ENCODE results near the gene KRT73.

DNA sequence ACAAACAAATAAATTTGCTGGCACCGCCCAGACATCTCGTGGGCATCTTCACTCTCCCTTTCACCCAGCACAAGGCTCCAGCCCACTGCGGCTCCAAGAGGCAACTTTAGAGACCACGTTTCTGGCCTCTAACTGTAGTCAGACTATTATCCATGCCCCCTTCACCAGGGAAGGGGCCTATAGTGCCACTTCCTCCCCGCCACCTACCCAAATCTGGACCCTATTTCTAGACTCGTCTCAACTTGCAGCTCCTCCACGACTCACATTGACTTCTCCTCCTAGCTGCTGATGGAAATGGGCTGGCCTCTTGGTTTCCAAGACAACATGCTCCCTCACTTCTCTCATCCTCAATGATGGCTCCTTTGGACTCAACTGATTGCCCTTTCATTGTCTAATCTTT is 49.6 kb upstream of the KRT73 start:
- TF ChIP-seq POLR2AphosphoS5 (IDR thresholded peaks at IDR 0.05; ENCODE audit: low read depth) (no peak), JUNB (IDR thresholded peaks at IDR 0.05; ENCODE audit: unreplicated experiment) (no peak)
- TF ChIP-seq, protein P1, sequence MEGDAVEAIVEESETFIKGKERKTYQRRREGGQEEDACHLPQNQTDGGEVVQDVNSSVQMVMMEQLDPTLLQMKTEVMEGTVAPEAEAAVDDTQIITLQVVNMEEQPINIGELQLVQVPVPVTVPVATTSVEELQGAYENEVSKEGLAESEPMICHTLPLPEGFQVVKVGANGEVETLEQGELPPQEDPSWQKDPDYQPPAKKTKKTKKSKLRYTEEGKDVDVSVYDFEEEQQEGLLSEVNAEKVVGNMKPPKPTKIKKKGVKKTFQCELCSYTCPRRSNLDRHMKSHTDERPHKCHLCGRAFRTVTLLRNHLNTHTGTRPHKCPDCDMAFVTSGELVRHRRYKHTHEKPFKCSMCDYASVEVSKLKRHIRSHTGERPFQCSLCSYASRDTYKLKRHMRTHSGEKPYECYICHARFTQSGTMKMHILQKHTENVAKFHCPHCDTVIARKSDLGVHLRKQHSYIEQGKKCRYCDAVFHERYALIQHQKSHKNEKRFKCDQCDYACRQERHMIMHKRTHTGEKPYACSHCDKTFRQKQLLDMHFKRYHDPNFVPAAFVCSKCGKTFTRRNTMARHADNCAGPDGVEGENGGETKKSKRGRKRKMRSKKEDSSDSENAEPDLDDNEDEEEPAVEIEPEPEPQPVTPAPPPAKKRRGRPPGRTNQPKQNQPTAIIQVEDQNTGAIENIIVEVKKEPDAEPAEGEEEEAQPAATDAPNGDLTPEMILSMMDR (conservative IDR thresholded peaks at IDR 0.05; ENCODE audit: low read depth in 2 of 2) = no peak
- TF ChIP-seq, protein P2, sequence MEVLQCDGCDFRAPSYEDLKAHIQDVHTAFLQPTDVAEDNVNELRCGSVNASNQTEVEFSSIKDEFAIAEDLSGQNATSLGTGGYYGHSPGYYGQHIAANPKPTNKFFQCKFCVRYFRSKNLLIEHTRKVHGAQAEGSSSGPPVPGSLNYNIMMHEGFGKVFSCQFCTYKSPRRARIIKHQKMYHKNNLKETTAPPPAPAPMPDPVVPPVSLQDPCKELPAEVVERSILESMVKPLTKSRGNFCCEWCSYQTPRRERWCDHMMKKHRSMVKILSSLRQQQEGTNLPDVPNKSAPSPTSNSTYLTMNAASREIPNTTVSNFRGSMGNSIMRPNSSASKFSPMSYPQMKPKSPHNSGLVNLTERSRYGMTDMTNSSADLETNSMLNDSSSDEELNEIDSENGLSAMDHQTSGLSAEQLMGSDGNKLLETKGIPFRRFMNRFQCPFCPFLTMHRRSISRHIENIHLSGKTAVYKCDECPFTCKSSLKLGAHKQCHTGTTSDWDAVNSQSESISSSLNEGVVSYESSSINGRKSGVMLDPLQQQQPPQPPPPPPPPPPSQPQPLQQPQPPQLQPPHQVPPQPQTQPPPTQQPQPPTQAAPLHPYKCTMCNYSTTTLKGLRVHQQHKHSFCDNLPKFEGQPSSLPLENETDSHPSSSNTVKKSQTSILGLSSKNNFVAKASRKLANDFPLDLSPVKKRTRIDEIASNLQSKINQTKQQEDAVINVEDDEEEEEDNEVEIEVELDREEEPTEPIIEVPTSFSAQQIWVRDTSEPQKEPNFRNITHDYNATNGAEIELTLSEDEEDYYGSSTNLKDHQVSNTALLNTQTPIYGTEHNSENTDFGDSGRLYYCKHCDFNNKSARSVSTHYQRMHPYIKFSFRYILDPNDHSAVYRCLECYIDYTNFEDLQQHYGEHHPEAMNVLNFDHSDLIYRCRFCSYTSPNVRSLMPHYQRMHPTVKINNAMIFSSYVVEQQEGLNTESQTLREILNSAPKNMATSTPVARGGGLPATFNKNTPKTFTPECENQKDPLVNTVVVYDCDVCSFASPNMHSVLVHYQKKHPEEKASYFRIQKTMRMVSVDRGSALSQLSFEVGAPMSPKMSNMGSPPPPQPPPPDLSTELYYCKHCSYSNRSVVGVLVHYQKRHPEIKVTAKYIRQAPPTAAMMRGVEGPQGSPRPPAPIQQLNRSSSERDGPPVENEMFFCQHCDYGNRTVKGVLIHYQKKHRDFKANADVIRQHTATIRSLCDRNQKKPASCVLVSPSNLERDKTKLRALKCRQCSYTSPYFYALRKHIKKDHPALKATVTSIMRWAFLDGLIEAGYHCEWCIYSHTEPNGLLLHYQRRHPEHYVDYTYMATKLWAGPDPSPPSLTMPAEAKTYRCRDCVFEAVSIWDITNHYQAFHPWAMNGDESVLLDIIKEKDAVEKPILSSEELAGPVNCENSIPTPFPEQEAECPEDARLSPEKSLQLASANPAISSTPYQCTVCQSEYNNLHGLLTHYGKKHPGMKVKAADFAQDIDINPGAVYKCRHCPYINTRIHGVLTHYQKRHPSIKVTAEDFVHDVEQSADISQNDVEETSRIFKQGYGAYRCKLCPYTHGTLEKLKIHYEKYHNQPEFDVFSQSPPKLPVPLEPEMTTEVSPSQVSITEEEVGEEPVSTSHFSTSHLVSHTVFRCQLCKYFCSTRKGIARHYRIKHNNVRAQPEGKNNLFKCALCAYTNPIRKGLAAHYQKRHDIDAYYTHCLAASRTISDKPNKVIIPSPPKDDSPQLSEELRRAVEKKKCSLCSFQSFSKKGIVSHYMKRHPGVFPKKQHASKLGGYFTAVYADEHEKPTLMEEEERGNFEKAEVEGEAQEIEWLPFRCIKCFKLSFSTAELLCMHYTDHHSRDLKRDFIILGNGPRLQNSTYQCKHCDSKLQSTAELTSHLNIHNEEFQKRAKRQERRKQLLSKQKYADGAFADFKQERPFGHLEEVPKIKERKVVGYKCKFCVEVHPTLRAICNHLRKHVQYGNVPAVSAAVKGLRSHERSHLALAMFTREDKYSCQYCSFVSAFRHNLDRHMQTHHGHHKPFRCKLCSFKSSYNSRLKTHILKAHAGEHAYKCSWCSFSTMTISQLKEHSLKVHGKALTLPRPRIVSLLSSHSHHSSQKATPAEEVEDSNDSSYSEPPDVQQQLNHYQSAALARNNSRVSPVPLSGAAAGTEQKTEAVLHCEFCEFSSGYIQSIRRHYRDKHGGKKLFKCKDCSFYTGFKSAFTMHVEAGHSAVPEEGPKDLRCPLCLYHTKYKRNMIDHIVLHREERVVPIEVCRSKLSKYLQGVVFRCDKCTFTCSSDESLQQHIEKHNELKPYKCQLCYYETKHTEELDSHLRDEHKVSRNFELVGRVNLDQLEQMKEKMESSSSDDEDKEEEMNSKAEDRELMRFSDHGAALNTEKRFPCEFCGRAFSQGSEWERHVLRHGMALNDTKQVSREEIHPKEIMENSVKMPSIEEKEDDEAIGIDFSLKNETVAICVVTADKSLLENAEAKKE (CRISPR knock-in tag; IDR thresholded peaks at IDR 0.05) = no peak
- TF ChIP-seq, protein P3, sequence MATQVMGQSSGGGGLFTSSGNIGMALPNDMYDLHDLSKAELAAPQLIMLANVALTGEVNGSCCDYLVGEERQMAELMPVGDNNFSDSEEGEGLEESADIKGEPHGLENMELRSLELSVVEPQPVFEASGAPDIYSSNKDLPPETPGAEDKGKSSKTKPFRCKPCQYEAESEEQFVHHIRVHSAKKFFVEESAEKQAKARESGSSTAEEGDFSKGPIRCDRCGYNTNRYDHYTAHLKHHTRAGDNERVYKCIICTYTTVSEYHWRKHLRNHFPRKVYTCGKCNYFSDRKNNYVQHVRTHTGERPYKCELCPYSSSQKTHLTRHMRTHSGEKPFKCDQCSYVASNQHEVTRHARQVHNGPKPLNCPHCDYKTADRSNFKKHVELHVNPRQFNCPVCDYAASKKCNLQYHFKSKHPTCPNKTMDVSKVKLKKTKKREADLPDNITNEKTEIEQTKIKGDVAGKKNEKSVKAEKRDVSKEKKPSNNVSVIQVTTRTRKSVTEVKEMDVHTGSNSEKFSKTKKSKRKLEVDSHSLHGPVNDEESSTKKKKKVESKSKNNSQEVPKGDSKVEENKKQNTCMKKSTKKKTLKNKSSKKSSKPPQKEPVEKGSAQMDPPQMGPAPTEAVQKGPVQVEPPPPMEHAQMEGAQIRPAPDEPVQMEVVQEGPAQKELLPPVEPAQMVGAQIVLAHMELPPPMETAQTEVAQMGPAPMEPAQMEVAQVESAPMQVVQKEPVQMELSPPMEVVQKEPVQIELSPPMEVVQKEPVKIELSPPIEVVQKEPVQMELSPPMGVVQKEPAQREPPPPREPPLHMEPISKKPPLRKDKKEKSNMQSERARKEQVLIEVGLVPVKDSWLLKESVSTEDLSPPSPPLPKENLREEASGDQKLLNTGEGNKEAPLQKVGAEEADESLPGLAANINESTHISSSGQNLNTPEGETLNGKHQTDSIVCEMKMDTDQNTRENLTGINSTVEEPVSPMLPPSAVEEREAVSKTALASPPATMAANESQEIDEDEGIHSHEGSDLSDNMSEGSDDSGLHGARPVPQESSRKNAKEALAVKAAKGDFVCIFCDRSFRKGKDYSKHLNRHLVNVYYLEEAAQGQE (IDR thresholded peaks at IDR 0.05; ENCODE audit: unreplicated experiment) = no peak

Data from GM23338 (cell line).